Activated CD8-positive, alpha-beta memory T cell treated with anti-CD3 and anti-CD28 coated beads, Interleukin-2, amount 50 U/mL, for 4 hours (primary cell): ENCODE measurements around the gene NKG7.
"Not testable (repeated sequence)": the region's sequence is repeated elsewhere in the genome, so short reads cannot be mapped to it uniquely, and the experiment has no call there.

Experiments
- DNase-seq: peaks from one replicate; pipeline ENCODE4 v3.0.0-alpha.2; 2020

NKG7 gene, protein sequence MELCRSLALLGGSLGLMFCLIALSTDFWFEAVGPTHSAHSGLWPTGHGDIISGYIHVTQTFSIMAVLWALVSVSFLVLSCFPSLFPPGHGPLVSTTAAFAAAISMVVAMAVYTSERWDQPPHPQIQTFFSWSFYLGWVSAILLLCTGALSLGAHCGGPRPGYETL

DNA sequence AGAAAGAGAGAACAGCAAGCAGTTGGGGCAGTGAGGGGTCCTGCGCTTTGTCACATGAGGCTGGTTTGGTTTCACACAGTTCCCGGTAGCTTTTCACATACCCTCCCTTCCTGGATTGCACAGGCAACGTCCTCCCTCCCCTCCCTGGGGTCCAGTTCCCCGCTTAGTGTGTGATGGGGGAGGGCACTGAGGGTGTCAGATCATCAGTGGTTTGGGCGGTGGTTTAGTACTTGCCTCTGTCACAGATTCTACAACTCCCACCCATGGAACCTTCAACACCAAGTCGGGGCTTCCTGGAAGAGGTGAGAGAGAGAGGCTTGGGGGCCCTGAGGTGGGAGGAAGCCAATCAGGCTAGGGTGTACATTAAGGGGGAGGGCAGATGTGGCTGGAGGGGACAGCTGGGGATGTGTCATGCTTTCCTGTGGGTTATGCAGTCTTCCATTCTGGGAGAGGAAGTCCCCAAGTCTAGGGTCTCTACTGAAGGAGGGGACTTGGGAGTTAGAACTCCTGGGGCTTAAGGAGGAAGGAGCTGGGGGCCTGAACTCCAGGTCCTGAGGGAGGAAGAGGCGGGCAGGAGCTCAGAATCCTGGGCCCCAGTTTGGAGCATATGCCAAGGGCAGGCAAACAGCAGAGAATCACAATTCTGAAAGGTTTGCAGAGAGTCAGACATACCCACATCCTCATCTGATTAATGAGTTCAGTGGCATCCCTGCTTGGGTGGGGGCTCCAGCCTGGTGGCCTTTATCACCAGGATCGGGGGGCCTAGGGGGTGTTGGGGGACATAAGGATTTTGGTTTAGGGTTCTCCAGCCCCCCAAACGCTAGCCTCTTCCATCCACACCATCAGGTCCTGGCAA, at the start of gene NKG7:
NKG7 (minus strand) TSS at position 6 of the 856 bp plus-strand sequence. CDS start 119 bp downstream, outside the sequence.
- peak; percentile 79 for DNase-seq

DNA sequence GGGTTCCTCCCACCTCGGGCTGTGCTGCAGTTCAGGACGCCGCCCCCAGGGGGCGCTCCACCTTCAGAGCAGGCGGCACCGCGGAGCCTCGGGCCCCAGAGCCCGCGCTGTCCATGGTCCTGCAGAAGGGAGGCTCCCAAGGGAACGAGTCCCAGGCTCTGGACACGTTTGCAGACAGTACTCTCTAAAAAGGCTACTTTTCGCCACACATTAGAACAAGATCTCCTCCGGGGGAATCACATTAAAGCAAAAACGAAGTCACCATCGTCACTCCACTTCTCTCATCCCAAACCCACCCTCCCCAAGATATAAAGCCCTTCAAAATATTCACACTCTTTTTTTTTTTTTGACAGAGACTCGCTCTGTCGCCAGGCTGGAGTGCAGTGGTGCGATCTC, 49.6 kb upstream of the NKG7 start:
- DNase-seq, result peak; percentile 90

DNA sequence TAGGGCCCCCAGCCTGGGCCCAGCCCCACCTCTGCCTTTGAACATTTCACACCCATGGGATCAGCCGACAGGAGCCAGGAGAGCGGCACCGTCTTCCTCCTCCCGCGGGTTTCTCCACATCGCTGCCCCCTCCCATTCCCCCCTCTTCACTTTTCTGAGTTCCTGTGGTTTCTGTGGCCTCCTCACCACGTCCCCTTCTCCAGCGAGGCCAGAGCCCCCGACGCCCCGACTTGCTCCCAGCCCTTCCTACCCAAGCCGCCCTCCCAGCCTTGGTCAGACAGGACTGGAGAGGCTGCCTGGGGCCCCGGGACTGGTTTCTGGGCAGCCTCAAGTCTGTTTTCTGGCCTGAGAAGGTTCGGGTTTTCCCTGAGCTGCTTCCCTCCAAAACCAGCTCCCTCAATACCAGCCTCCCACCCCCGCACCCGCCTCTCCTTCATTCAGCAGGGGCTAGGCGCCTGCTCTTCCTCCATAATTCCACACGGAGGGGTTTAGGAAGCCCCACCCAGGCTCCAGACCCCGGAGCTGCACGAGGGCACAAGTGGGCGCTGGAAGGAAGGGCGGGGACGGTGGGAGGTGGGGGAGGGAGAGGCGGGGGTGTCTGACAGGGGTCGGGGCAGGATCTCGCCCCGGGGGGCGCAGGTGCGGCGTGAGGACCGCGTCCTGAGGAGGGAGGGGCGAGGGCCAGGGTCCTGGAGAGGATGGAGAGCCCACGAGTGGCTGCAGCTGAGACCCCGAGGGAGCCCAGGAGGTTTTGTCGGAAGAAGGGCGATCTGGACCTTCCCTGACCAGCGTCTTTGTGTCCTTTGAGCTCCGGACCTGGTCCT, 49.0 kb upstream of the NKG7 start:
- DNase-seq, result no peak

DNA sequence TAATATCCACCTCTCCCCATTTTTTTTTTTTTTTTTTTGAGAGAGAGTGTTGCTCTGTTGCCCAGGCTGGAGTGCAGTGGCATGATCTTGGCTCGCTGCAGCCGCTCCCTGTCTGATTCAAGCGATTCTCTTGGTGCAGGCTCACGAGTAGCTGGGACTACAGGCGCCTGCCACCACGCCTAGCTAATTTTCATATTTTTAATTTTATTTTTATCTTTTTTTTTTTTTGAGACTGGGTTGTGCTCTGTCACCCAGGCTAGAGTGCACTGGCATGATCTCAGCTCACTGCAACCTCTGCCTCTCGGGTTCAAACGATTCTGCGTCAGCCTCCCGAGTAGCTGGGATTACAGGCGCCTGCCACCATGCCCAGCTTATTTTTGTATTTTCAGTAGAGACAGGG, 48.1 kb upstream of the NKG7 start:
- not testable (repeated sequence) for DNase-seq

DNA sequence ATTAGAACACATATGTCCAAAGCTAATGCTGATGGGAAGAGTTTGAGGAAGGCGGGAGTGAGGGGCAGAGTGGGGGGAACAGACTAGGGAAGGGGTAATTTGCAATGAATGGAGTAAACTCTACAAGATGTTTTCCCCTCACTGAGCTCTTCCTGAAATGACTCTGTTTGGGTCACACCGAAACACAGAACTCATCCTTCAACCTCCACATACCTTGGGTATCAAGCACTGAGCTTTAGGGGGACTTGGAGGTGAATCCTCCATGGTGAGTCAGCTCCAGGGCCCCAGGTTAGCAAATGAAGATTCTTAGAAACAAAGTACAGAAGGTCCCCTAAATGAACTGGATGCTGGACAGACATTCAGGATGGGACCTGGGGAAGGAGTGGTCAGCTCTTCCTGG, 46.3 kb upstream of the NKG7 start:
- DNase-seq, result no peak

DNA sequence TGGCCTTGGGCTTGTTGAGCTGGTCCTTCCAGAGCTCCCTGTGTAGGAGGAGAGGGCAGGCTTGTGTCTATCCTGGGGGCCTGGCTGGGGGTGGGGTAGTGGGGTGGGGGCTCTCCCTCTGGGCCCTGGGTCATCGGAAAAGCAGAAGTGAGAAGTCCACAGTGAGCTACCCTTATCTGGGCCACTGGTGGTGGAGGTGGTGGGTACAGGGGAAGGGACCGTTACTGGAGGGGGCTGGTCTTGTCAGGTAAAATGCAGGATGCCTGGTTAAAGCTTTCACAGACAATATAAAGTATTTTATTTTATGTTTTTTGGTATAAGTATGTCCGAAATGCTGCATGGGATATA, 45.3 kb upstream of the NKG7 start:
- DNase-seq, result no peak

DNA sequence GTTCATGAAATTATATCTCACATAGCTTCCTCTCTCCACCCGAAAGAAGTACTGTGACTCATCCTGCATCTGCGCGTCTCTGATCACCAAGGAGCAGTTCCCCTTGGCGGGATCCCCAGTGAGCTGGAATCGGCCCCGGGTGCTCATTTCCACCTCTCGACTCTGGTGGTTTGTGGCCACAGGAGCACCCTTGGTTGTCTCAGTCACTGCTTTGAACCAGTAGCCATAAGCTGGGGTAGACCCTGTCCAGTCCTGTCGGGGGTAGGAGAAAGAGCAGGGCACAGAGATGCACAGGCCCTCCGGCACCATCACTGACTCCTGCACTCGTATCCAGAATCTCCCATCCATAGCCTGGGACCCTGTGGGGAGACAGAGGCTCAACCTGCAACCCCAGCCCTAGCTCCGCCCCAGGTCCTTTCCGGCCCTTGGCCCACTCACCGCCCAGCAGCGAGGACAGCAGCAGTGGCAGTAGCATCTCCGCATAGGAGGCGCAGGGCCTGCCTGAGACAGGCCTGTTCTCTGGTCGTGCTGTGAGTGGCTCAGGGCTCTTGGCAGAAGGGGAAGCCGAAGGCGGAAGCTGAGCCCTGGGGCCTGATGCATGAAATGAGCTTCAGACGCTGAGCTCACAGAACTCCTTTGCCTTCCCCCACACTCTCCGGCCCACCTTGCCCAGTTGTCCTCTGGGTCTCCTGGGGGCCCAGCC, 44.8 kb upstream of the NKG7 start, which contains the start of gene SIGLEC10:
SIGLEC10 (minus strand) TSS at position 536 of the 703 bp plus-strand sequence; CDS start at position 475, 61 bp downstream.
- DNase-seq, result no peak

DNA sequence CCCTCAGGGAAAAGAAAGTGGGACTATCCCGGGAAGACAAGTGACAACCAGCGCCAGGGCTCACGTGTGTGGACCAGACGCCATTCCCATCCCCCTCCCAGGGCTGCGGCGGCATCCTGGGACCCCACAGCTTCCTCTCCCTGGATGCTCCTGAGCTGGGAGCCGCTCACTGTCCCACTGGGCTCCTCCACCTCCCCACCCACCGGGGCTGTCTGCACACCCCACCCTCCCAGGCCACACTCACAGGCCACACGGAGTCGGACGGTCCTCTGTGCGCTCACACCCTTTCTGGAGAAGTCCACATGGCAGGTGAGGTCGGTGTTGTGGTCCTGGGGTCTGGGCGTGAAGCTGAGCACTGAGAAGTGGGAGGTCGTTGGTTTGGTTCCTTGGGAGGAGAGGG, 44.0 kb upstream of the NKG7 start:
- not testable (repeated sequence) for DNase-seq

DNA sequence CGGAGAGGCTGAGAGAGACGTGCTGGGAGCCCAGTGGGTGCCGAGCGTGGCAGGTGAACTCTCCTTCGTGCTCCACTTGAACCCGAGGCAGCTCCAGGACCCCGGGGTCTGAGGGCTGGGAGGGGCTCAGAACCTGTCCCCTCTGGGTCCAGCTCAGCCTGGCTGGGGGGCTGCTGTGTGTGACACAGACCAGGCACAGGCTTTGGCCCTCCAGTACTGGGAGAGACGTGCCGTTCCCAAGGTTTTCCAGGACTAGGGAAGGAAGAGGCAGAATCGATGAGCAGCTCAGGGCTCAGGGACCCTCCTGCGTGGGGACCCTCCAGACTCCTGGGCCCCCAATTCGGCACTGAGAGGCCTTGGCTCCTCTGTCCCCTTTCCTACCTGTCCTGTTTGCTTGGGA, 42.7 kb upstream of the NKG7 start:
- DNase-seq, result no peak

DNA sequence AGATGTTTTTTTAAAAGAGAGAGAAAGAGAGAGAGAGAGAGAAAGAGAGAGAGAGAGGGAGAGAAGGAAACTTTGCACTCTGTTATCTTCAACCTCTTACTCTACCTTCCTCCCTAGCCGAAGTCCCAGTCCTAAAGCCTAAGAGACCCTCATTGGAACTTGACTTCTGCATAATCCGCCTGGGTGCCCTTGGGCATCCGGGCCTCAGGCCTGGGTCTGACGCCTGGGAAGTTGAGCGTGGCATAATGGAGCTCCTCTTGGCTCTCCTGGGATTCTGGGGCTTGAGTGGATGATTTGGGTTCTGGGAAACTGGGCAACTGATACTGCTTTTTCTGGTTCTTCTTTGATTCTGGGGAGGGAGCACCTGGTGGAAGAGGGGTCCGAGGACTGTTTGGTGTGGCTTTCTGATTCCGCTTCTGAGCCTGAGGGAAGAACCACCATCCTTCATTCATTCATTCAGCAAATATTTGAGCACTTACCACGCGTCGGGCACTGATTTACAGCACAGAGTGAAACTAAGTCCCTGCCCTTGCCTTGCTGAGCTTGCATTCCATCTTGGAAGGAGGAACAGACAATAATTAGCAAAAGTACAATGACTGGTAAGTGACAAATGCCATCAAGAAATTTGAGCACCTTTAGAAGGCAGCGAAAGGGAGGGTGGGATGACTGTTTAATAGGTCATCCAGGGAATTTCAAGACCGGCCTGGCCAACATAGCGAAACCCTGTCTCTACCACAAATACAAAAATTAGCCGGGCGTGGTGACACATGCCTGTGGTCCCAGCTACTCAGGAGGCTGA, 38.7 kb upstream of the NKG7 start:
- DNase-seq, result no peak

DNA sequence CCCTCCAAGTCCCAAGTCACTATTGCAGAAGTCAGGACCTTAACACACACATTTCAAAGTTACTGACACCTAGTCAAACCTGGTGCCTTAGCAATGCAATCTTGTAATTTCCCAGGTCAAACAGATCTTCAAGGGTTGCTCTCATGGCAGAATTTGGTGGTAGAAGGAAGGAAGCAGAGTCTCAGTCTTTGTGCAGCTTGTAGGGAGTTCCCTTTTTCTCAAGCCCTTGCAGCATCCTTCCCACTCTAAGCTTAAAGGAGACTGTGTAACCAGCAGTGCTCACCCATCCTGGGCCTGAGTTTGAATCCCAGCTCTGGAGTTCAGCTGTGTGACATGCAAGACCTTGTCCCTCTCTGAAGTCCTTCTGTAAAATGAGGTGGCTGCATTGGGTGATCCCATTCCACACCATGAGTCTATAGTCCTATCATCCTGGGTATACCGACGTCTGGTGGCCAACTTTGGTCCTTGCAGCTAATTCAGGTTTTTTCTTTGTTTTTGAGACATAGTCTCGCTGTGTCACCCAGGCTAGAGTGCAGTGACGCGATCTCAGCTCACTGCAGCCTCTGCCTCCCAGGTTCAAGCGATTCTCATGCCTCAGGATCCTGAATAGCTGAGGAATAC, 35.2 kb upstream of the NKG7 start:
- DNase-seq, result peak; percentile 34

DNA sequence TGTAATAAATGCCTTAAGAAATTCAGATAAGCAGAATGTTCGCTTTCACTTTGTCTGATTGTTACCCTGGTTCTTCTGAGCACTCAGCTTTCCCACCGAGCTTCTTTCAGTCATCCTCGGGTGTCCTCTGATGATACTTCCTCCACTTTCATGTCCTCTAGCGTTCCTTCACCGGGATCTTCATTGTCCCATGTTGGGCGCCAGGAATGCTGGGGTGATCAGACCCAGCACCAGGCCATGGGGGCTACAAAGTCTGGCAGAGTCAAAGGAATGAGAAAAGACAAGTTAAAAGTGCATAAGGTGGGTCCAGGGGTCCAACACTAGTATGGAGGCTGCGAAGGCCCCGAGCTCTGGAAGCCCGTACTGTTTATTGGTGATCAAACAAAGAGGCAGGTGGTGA, 29.7 kb upstream of the NKG7 start:
- DNase-seq, result no peak

DNA sequence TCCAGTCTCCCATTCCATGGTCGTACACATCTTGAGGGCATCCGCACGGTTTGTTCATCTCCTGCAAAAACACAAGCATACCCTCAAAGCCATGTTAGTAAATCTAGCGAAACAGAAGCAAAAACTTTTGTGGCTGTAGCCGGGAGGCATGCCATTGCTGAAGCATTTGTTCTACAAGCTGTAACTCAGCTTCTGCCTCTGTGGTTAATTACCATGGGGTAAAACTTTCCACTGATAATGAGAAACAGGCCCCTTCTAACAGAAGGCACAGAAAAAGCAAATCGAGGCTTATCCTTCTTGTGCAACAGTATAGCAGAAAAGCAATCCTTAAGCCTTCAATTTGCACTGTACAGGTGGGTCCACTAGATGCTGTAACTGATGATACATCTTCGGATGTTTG, 27.5 kb upstream of the NKG7 start:
- DNase-seq, result not testable (repeated sequence)

DNA sequence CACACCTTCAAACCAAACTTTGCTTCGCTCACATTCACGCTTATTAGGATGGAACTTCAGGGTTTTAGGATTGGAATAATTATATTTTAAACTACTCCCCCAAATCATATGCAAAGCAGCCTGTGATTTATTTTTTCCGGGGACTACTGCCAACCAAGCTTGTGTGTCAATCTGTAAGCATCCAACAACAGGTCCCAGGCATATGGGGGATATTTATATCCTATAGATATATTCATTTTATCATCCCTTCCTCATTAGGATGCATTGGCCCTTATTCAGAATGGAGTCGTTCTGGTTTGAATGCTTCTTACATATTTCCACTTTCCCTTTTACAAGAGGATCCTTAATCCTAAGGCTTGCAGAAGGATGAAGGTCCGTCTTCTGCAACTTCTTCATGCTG, 26.8 kb upstream of the NKG7 start:
- DNase-seq, result no peak

DNA sequence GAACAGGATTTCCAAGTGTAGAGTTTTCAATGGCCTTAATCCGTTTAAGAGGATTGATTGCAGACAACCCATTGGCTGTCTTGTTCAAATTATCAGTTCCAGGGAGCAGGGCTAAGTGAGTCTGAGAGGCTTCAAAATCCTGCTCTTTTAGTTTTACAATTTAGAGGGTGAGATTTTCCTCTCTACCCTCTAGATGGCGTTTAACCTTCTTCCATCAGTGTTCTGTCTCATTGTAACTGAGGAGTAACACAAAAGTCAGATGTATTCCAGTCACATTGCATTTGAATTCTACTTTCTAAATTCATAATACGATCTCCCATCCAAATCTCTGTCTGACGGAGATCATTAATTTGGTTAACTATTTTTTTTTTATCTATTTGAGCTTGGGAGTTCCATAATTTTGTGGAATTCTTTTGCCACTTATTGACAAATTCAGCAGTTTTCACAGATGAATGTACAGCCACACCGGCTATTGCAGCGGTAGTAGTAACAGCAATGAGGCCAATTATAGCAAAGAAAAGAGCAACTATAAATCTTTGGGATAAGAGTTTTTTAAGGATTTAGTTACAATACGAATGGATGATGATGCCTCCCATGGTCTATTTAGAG, 25.7 kb upstream of the NKG7 start:
- DNase-seq, result no peak

DNA sequence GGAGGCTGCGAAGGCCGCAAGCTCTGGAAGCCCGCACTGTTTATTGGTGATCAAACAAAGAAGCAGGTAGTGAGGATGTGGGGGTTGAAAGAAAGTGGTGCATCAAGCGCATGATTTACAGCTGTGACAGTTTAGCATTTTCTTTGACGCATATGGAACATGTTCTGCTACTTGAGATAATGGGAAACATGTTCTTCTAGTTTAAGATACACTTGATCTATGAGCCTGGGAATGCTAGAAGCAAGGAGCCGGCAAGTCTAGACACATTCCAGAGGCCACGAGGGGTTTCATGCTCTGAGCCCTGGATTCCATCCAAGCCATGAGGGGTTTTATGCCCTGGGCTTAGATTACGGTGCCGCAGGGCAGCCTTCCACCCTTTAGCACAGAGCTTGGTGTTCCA, 25.0 kb upstream of the NKG7 start:
- not testable (repeated sequence) for DNase-seq

DNA sequence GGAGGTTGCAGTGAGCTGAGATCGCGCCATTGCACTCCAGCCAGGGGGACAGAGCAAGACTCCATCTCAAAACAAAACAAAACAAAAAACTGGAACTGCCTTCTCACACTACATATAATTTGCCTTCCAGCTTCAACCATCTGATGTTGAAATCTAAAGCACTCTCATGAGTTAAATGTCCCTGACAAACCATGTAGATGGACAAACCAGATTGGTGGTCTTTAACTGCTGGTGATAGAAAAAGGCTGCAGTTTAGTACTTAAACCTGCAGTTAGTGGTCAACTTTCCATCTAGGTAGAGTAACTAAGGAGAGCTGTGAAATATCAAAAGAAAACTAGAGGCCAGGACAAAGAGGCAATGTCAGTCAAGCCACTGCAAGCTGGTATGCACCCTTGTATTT, 23.7 kb upstream of the NKG7 start:
- DNase-seq, result no peak

DNA sequence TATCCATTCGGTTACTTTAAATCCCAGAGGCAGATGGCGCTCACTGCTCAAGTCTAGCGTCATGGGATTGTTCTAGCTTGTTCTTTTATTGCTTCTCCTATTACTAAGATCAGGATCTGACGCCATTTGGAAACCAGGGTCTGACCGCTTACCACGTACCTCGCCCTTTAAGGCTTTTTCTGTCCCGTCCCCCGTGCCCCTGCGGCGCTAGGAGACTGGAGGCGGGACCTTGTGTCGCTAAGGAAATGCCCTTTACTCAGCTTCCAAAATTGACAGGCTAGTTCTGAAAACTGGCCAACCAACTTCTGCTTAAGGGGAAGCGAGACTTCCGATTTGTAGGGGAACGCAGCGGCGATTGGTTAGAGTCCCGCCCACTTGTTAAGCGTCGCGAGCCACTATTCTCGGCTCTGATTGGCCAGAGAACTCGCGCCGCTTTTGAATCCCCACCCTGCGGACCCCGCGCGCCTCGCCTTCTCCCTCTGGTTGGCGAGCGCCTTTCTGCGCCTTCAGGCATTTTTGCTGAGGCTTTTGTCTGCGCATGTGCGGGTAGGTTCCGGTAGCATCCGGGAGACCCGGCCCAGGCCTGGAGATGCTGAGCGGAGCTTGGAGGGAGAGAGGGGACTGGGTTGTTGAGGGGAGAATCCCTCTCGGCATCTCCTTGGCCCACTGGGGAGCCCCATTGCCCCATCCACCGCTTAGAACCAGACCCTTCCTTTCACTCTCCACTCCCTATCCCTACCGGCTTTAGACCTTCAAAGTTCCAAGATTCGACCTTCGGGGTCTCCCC, 21.8 kb upstream of the NKG7 start:
- DNase-seq, result peak; percentile 84

DNA sequence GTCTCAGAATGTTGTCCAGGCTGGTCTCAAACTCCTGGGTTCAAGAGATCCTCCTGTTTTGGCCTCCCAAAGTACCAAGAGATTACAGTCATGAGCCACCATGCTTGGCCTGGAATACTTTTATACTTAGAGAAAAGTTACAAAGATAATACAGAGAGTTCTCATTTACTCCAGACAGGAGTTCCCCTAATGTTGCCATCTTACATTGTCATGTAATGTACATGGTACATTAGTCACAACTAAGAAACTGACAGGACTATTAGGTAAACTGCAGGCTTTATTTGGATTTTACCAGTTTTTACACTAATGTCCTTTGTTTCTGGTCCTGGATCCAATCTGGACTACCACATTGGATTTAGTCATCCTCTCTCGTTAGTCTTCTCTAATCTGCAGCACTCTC, 20.2 kb upstream of the NKG7 start:
- no peak for DNase-seq

DNA sequence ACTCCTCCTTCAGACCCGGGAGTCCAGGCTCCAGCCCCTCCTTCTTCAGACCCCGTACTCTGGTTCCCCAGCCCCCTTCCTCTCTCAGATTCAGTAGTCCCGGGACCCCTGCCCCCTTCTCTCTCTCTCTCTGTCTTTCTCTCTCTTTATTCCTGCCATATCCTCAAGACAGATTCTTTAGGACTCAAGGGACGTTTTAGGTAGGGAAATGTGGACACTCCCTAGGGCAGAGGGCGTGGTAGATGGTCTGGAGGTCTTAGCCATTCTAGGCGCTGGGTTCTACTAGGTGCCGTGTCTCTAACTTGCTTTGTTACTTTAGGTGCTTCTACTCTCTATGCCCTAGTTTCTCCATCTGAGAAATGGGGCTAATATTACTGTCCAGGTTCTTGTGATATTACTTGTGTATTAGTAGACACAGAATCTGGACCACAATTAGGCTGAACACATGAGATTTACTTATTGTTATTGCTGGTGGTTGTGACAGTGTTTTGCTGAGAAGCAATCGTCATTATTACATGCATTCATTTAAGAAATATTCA, 18.7 kb upstream of the NKG7 start:
- DNase-seq, result no peak
